NCI-H2196 (cell line): ENCODE measurements around the gene RFLNA.

Source experiments
- DNase-seq: peaks from one replicate; lab custom pipeline; 2025; ENCODE audit not compliant: unreplicated experiment; lab: John Stamatoyannopoulos, UW

The RFLNA gene

DNA sequence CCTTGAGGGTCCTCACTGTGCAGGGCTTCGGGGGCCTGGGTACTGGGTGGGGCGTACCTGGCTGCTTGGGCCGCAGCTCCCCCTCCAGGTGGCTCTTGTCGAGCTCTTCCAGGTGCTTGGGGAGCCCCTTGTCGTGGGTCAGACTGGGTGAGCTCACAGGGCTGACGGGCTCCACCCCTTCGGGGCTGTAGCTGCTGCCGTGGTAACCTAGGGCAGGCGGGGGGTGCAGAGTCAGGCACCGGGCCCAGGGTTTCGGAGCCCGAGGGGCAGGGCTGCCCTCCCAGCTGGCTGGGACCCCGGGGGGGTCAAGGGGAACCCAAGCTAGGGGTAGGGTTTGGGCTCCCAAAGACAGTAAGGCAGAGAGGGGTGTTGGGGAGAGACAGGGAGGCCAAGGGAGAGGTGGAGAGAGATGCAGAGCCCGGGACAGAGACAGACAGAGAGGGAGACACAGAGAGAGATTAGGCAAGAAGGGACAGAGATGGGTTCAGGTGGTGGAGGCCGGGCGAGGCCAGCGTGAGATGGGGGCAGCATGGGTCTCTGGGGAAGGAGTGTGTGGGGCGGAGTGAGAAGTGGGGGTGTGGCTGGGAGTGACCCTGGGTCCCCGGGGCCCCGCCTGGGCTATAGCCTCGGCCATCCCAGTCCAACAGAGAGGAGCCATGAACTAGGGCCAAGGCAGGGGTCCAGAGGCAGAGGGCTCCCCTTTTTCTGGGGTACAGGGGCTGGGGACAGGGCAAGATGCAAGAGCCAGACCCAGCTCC lies 40.7 kb downstream of the RFLNA start:
- no peak for DNase-seq

DNA sequence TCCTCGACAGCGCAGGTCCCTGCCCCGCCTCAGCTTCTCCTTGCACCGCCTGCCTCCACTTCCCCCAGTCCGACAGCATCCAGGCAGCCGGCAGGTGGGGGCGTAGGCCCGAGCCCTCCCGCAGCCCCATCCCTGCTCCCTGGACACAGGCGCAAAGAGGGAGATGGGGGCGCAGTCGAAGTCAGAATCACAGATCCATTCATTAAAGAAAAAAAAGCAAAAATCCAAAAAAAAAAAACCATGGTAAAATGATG lies 41.2 kb downstream of the RFLNA start:
- DNase-seq: no peak

- no peak for DNase-seq
Measured at GRCh38 chr12:124336742-124337520, 42.0 kb downstream of the RFLNA start.

DNA sequence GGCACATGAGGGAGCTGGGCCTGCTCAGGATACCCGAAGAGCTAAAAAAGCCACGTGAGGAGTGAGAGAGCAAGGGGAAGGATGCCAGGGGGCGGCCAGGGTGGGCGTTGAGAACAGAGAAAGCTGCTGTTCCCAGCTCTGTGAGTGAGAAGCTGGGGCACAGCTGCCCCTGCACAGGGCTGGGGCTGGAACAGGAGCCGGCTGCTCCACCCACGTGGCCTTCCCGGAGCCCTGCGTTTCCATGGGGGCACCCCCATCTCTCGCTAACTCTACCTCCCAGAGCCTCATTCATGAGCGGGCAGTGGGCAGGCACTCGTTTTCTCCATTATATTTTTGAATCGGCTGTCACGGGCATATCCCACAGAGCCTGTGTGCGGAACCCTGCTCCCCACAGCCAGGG lies 42.7 kb downstream of the RFLNA start:
- DNase-seq: no peak

GRCh38 chr12:124338448-124338847 lies 43.6 kb downstream of the RFLNA start:
- DNase-seq: no peak

DNA sequence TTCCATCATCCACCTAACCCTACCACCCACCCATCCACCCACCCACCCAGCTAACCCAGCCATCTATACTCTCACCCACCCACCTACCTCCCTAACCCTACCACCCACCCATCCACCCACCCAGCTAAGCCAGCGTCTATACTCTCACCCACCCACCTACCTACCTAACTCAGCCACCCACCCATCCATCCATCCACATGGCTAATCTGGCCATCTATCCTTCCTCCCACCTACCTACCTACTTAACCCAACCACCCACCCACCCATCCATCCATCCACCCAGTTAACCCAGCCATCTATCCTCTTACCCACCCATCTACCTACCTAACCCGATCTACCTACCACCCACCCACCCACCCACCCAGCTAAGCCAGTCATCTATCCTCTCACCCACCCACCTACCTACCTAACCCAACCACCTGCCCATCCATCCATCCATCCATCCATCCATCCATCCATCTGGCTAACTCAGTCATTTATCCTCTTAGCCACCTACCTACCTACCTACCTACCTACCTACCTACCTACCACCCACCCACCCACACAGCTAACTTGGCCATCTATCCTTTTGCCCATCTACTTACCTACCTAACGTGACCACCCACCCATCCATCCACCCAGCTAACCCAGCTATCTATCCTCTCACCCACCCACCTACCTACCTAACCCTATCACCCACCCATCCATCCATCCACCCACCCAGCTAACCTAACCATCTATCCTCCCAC lies 44.1 kb downstream of the RFLNA start:
- DNase-seq: no peak

DNA sequence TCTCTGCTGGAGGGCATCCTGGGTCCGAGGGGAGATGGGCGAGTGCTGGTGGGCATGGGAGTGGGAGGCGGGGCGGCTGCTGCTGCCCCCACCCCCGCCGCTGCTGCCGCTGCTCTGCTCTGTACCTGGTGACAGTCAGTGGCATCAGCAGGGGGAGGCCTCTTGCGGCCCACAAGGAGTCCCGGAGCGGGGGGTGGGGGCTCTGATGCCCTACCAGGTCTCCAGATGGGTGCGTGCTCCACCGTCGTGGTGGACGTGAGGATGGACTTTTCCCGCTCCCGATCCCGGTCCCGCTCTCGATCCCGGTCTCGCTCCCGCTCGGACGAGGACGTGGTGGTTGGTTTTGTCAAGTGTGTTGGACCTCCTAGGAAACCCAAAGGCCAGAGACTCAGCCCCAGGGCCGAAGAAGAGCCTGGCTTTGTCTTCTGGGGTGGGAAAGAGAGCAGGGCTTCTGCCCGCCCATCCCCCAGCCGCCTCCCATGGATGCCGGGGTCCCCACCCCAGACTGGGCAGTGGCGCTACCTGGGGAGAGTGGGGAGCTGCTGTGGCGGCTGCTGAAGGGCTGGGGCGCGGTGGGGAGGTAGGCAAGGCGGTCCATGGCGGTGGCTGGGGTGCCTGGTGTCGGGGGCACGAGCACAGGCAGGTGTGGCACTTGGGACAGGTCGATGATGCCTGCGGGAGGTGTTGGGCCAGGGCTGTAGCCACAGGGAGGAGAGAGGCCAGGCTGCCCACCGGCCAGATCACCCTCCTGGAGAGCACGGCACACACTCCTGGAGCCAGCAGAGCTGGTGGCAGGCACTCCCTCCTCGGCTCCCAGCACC lies 45.4 kb downstream of the RFLNA start:
- no peak for DNase-seq

GRCh38 chr12:124341645-124342069 lies 46.8 kb downstream of the RFLNA start:
- DNase-seq: no peak

DNA sequence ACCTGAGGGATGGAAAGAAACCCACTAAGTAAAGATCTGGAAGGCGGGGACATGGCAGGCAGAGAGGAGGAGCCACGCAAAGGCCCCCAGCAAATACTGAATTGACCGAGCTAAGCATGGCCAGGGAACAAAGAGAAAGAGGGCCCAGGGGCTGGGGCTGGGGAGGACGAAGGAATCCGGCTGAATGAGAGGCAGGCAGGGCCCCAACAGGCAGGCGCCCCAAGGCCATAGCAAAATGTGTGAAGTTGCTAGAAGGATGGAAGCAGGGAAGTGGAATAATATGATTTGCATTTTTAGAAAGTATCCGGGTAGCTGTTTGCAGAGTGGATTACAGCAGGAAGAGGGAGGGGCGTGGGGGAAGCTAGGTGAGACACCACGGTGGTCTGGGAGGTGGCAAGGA lies 49.1 kb downstream of the RFLNA start:
- DNase-seq: no peak

GRCh38 chr12:124344526-124344925 lies 49.6 kb downstream of the RFLNA start:
- no peak for DNase-seq

DNA sequence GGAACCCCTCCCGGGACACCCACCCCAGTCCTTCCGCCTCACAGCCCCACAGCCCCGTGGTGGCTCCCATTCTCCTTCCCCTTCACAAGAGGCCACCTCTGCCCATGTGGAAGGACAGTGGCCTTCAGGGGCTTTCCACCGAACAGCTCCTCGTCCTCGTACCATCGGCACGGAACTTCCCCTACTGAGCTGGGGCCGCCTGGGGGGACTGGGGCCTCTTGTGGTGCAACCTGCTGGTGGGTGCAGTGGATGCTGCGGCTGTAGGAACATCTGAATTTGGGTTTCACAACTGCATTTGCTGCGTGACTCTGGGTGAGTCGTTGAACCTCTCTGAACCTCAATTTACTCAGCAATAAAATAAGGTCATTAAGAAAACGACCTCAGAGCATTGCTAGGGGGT lies 50.9 kb downstream of the RFLNA start:
- DNase-seq: no peak

GRCh38 chr12:124346425-124347168 lies 51.7 kb downstream of the RFLNA start:
- DNase-seq: no peak

DNA sequence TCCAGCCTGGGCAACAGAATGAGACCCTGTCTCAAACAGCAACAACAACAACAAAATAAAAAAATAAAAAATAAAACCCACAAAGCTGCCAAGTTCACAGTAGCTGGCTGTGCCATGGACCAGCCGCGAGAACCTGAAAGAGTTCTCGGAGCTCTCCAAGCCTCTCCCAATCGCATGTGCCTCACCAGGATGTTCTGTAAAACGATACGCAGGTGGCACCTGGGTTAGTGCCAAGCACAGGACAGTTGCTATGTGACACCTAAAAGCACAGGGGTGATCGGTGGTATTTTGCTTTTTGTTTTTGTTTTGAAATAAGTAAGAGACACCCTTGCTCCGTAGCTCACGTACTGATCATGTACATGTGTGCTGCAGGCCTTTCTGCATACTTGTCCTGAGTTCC lies 52.4 kb downstream of the RFLNA start:
- DNase-seq: no peak

DNA sequence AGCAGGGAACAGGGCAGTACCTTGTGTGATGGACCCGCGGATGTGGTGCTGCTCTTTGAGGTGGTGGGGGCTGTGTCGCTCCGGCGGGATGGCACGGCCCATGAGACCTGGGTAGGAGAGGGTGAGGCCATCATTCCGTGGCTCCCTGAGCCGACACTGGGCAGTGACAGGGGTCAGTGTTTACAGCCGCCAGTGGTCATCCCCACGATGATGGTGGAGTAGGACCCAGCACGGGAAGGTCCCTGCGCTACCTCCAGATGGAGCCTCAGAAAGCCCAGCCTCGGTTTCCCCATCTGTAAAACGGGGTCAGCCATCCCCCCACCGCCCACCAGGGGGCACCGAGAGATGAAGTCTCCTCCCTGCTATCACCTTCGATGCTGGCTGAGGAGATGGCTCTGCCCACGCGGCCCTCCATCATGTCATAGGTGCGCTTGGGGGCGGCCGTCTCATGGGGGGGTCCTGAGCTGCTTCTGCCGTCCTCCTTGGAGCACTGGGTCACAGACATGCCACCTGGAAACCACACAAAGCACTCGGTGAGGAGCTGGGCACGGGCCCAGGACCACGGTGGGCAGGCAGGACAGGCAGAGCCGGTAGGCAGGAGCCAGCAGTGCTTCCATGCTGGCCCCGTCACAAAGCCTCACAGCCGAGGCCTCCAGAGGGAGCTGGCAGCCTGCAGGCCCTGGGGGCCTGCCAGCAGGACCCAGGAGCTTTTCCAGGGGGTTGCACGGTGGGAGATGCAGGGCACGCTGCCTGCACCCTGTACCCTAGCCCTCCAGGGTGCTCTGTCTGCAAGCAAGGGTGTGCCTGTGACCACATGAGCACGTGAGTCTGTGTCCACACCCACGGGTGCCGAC lies 53.1 kb downstream of the RFLNA start:
- no peak for DNase-seq

DNA sequence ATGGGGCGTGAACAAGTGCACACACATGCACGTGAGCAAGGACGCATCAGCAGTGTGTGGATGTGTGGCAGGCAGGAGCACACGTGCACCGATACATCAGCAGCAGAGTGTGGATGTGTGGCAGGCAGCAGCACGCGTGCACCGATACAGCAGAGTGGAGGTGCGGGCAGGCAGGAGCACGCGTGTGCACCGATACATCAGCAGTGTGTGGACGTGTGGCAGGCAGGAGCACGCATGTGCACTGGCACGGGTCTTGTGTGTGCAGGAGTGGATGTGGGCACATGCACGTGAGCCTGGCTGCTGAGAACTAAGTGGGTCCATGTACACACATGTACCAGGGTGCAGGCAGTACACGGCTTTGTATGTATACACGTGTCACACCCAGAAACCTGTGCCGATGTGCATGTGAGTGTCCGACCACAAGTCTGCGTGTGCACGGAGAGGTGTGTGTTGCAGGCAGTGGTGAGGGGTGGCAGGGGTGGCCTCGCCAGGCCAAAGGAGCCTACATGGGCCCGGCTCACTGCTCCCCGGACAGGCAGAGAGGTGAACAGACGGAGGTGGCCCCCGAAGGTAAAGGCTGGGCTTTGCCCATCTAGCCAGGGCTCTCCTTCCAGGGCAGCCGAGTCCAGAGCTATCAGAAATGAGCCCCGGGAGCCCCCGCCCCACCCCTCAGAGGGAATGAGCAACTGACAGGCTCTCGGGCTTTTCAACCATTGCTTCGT lies 53.9 kb downstream of the RFLNA start:
- no peak for DNase-seq

DNA sequence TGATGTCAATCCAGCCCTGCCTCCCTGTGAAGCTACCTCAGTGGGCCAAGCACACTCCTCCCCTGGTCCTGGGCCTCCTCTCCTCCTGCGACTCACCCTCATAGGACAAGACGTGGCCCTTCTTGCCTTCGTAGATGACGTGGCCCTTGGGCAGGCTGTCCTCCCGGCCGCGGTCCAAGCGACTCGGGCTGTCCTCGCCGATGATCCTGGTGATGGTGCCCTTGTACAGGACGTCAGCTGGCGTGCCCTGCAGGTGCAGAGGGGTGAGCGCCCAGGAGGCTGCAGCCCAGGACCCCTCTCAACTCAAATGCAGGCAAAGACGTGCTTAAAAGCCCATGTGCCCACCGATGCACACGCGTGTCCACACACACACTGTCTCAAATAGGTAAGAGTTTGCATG lies 55.6 kb downstream of the RFLNA start:
- no peak for DNase-seq

- DNase-seq: no peak
Measured at GRCh38 chr12:124351422-124351821, 56.5 kb downstream of the RFLNA start.

GRCh38 chr12:124352257-124352656 lies 57.4 kb downstream of the RFLNA start:
- no peak for DNase-seq

DNA sequence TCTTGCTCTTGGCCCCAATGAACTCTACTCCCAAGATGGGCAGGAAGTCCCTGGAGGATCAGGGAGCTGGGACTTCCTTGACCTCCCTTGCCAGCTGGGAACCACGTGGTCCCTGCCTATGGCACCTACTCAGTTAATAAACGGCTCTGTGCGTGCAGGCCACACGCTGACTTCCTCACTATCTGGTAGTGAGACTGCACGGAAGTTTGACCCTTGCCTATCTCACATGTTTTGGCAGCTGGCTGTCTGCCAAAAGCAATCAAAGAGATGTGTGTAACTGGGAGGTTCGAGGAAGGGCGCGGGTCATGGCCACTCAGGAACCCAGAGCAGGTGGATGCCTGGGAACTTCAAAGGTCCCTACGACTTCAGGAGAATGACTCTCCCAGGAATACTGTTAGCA lies 57.9 kb downstream of the RFLNA start:
- DNase-seq: no peak
